Measurements from ENCODE around the gene DRGX.

DNA sequence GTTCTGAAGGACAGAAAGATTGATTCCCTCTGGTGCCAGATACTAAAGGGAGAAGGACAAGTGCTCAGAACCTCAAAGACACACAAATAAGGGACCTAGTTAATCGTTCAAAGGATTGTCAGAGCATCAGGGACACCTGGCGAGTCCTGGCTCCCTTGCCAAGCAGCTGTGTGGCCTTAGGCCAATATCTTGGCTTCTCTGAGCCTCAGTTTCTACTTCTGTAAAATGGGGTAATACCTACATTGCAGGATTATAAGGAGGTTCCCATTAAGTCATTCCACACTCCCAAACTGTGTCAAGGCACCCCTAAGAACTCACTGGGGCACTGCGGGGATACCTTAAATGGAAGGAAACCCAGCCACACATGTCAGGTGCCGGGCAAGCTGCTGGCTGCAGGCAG, 29.4 kb downstream of the DRGX start:
- TF ChIP-seq GATA2 (IDR thresholded peaks at IDR 0.05; ENCODE audit: low read depth, low read length), result no peak
- no peak for TF ChIP-seq GATA3 (IDR thresholded peaks at IDR 0.05; ENCODE audit: low read depth, low read length)

All from SH-SY5Y (cell line).